GM21526 (cell line): Measurements from ENCODE around the gene TAF11.
"Not testable (repeated sequence)": the region's sequence is repeated elsewhere in the genome, so short reads cannot be mapped to it uniquely, and the experiment has no call there.

Source experiments
- ATAC-seq: cut with Tn5 transposase; IDR thresholded peaks from one replicate; pipeline ENCODE4 v1.9.1; 2021; ENCODE audit warnings: moderate library complexity; ENCODE audit not compliant: unreplicated experiment, low FRiP score

The TAF11 gene

GRCh38 chr6:34887753-34888513 lies at the start of gene TAF11:
Gene TAF11, minus strand, starts transcription at chr6:34888042. Its CDS starts 85 bp downstream, at chr6:34887957.
- peak; percentile 79 for ATAC-seq

- no peak for ATAC-seq
Measured at GRCh38 chr6:34934516-34934915, 46.7 kb upstream of the TAF11 start.

GRCh38 chr6:34932202-34932601 lies 44.4 kb upstream of the TAF11 start:
- not testable (repeated sequence) for ATAC-seq

- ATAC-seq: no peak
Measured at GRCh38 chr6:34930221-34930620, 42.4 kb upstream of the TAF11 start.

GRCh38 chr6:34929241-34929978 lies 41.6 kb upstream of the TAF11 start:
- ATAC-seq: no peak

GRCh38 chr6:34928695-34929094 lies 40.9 kb upstream of the TAF11 start:
- no peak for ATAC-seq

- ATAC-seq: no peak
Measured at GRCh38 chr6:34928220-34928619, 40.4 kb upstream of the TAF11 start.

GRCh38 chr6:34926655-34927054 lies 38.8 kb upstream of the TAF11 start:
- ATAC-seq: no peak

- no peak for ATAC-seq
Measured at GRCh38 chr6:34924831-34925625, 37.2 kb upstream of the TAF11 start.

GRCh38 chr6:34922177-34922663 lies 34.4 kb upstream of the TAF11 start:
- no peak for ATAC-seq

- no peak for ATAC-seq
Measured at GRCh38 chr6:34920097-34920496, 32.3 kb upstream of the TAF11 start.

GRCh38 chr6:34919651-34920050 lies 31.8 kb upstream of the TAF11 start:
- ATAC-seq: no peak

GRCh38 chr6:34917626-34918285 lies 29.9 kb upstream of the TAF11 start:
- no peak for ATAC-seq

- ATAC-seq: no peak
Measured at GRCh38 chr6:34916348-34916967, 28.6 kb upstream of the TAF11 start.

GRCh38 chr6:34914358-34914757 lies 26.5 kb upstream of the TAF11 start:
- ATAC-seq: no peak

GRCh38 chr6:34912715-34913464 lies 25.0 kb upstream of the TAF11 start:
- ATAC-seq: no peak

- ATAC-seq: no peak
Measured at GRCh38 chr6:34911822-34912221, 24.0 kb upstream of the TAF11 start.

GRCh38 chr6:34909320-34909883 lies 21.6 kb upstream of the TAF11 start:
- ATAC-seq: no peak

- ATAC-seq: no peak
Measured at GRCh38 chr6:34908194-34908593, 20.4 kb upstream of the TAF11 start.
